ENCODE data around the gene MUCL3. TPM values are rescaled to one million over a fixed set of nuclear protein-coding genes. Genes with fewer than 3 reads are reported as not detected.
A peak's percentile ranks its signal among the peaks of the same experiment; 100 is the strongest.
"Not testable (repeated sequence)": the region's sequence is repeated elsewhere in the genome, so short reads cannot be mapped to it uniquely, and the experiment has no call there.

MUCL3 gene
- total RNA-seq, 2 experiments from 2014 or later = not detected

DNA sequence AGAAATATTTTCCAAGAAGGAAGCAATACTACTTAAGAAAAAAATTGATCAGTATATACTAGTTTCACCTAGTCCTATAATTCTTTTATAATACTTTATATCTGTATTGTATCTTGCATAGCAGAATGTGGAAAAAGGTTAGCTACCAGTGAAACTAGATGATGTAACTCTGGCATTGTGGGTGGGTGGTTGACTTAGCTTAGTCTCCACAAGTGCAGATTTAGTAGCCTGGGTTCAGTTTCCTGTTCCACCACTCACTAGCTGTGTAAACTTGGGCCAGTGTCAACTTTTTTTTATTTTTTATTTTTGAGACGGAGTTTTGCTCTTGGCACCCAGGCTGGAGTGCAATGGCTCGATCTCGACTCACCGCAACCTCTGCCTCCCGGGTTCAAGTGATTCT is 44.7 kb downstream of the MUCL3 start:
- H3K36me3 Mint-ChIP-seq (ENCODE audit: low read depth) = no peaks in the 10 kb centered on the region
- no peak overlapping the region for H3K4me3 Mint-ChIP-seq
- H3K27ac Mint-ChIP-seq = no peak overlapping the region
- POLR2A ChIA-PET = no interaction called here
- CTCF ChIA-PET = interaction anchor here (0.9 to 1.1 kb wide), 2 partner anchors 94 to 414 kb away, joined by 3 to 6 read pairs; no protein-coding TSS in a partner anchor
- intact Hi-C loops (cut with DNase I, micrococcal nuclease) = loop anchor here in 1 of 2 experiments (2.0 kb wide), 1 partner anchor 19 kb away; no protein-coding TSS in a partner anchor
- H3K27me3 Mint-ChIP-seq = peaks cover 22% of the 10 kb centered on the region
- H3K9me3 Mint-ChIP-seq (ENCODE audit: low read depth) = no peaks in the 10 kb centered on the region
- ATAC-seq (peak; percentile 87), DNase-seq (peak; percentile 40)
- H3K4me1 Mint-ChIP-seq = peaks cover 12% of the 10 kb centered on the region

DNA sequence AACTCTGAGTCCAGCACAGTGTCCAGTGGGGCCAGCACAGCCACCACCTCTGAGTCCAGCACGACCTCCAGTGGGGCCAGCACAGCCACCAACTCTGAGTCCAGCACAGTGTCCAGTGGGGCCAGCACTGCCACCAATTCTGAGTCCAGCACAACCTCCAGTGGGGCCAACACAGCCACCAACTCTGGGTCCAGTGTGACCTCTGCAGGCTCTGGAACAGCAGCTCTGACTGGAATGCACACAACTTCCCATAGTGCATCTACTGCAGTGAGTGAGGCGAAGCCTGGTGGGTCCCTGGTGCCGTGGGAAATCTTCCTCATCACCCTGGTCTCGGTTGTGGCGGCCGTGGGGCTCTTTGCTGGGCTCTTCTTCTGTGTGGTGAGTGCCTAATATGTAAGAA is 46.5 kb downstream of the MUCL3 start:
- Mint-ChIP-seq H3K36me3 (ENCODE audit: low read depth) (no peaks in the 10 kb centered on the region), H3K27me3 (peaks cover 14% of the 10 kb centered on the region), H3K9me3 (ENCODE audit: low read depth) (no peaks in the 10 kb centered on the region), H3K27ac (peak overlapping the region; percentile 16), H3K4me1 (peaks cover 15% of the 10 kb centered on the region), H3K4me3 (no peak overlapping the region)
- CTCF ChIA-PET = no interaction called here
- POLR2A ChIA-PET = no interaction called here
- no peak for ATAC-seq
- DNase-seq = no peak
- intact Hi-C loops (cut with DNase I, micrococcal nuclease) = no loop called here

DNA sequence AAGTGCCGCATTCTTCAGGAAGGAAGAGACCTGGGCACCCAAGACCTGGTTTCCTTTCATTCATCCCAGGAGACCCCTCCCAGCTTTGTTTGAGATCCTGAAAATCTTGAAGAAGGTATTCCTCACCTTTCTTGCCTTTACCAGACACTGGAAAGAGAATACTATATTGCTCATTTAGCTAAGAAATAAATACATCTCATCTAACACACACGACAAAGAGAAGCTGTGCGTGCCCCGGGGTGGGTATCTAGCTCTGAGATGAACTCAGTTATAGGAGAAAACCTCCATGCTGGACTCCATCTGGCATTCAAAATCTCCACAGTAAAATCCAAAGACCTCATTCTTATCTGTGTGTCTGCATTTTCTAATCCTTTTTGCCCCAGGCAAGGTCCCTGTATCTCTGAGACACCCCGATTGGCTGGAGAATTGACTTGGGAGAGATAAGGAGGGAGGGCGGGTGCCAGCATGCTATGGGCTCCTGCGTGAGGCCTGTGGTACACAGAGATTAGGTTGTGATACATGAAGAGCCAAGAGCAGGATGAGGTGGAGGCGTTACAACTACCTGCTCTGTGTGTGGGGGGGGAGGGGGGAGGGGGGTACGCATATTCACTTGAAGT is 47.5 kb downstream of the MUCL3 start:
- H3K4me3 Mint-ChIP-seq = no peak overlapping the region
- CTCF ChIA-PET = interaction anchor here (1.2 to 1.7 kb wide), 3 partner anchors 11 to 99 kb away, joined by 3 to 4 read pairs (median 4); no protein-coding TSS in a partner anchor
- no peaks in the 10 kb centered on the region for H3K36me3 Mint-ChIP-seq (ENCODE audit: low read depth)

DNA sequence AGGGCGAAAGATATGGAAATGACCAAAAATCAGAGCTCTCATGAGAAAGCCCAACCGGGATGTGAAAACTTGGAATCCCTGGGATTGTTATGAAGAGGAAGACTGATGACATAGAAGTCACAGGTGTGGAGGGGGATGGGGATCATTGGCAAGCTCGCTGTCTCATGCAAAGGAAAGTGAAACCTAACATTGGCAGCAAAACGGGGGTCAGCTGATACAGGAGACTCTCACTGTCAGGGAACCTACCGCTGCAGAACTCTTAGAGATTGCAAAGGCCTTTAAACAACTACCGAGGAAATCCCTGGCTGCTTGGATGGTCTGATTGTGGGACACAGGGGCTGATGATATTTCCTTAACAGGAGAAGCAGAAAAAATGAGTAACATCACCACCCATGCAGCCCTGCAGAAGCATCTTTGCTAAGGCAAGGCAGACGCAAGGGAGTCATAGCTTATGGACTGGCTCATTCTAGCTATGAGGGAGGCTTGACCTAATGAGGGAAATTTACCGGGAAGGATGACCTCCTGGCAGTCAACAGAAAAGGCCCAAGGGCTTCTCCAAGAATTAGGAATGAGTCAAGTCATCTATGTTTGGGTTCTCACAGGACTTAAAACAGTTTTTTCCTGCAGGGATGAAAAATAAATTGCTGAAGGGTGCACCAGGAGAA is 49.8 kb downstream of the MUCL3 start:
- Mint-ChIP-seq H3K4me3 (no peak overlapping the region), H3K9me3 (ENCODE audit: low read depth) (no peaks in the 10 kb centered on the region), H3K36me3 (ENCODE audit: low read depth) (no peaks in the 10 kb centered on the region), H3K27me3 (peaks cover 2% of the 10 kb centered on the region), H3K4me1 (peaks cover 11% of the 10 kb centered on the region), H3K27ac (no peak overlapping the region)
- peak; percentile 68 for ATAC-seq
- peak; percentile 42 for DNase-seq
- intact Hi-C loops (cut with DNase I, micrococcal nuclease) = no loop called here
- ChIA-PET POLR2A (no interaction called here), CTCF (no interaction called here)

More for the DNA sequence above, 47.5 kb downstream of the MUCL3 start:
- intact Hi-C loops (cut with DNase I, micrococcal nuclease) = no loop called here
- Mint-ChIP-seq H3K27ac (no peak overlapping the region), H3K9me3 (ENCODE audit: low read depth) (no peaks in the 10 kb centered on the region), H3K4me1 (peaks cover 15% of the 10 kb centered on the region), H3K27me3 (peaks cover 4% of the 10 kb centered on the region)
- POLR2A ChIA-PET = no interaction called here
- no peak for ATAC-seq
- DNase-seq = no peak

DNA sequence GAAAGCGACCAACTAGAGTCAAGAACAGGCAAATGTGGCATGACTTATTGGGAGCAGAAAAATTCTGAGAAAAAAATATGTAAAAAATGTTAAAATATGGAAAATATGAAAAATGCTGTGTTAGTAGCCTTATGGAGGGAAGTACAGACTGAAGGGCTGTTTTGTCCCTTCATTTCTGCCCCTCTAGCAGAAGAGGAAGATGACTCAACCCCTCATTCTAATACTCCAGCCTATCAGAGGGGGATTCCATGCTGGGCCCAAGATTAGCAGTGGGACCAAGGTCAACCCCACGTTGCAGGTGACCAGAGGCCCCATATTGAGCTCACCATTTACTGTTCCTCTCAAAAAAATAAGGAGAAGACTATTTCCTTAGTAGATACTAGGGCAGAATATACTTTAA is 51.1 kb downstream of the MUCL3 start:
- Mint-ChIP-seq H3K36me3 (ENCODE audit: low read depth) (no peaks in the 10 kb centered on the region), H3K27me3 (peaks cover 2% of the 10 kb centered on the region), H3K9me3 (ENCODE audit: low read depth) (no peaks in the 10 kb centered on the region), H3K27ac (no peak overlapping the region), H3K4me3 (no peak overlapping the region), H3K4me1 (peaks cover 11% of the 10 kb centered on the region)
- DNase-seq (no peak), ATAC-seq (no peak)
- CTCF ChIA-PET = no interaction called here
- intact Hi-C loops (cut with DNase I, micrococcal nuclease) = no loop called here
- POLR2A ChIA-PET = interaction anchor here (0.7 kb wide), 1 partner anchor 252 kb away, joined by 6 read pairs; no protein-coding TSS in a partner anchor

DNA sequence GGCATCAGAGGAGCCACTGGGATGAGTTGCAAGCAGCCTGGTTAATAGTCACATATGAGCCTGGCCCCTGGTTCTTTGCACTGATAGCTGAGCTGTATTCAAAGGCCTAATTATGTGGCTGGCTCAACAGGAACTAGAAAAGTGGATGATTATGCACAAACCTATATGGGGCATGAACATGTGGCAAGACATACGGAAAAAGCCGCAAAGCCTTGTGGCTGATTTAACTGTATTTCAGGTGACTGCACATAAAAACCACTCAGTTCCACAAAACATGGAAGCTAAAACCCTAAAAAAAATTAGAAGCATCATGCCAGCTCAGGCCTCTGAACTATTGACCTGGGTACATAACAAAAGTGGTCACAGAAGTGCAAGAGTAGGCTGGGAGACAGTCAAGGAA is 56.5 kb downstream of the MUCL3 start:
- Mint-ChIP-seq H3K4me1 (no peaks in the 10 kb centered on the region), H3K9me3 (ENCODE audit: low read depth) (no peaks in the 10 kb centered on the region), H3K4me3 (no peak overlapping the region), H3K27me3 (no peaks in the 10 kb centered on the region), H3K27ac (no peak overlapping the region), H3K36me3 (ENCODE audit: low read depth) (no peaks in the 10 kb centered on the region)
- DNase-seq (no peak), ATAC-seq (no peak)
- POLR2A ChIA-PET = no interaction called here
- intact Hi-C loops (cut with DNase I, micrococcal nuclease) = no loop called here
- CTCF ChIA-PET = no interaction called here

DNA sequence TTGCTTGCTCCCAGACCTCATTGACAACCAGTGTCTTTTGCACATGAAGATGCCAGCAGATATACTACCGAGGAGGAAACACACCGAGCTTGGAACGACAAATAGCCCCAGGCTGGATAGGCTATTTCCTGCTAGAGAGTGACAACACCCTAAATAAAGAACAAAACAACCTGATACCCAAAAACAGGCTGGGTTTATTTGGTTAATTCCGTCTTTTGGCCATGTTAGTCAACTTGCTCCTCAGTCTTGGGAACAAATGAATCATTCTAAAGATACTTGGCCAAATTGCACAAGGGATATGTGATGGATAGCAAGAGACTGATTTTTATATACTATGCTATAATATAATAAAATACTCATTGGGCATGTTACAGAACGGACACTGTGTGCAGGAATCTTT is 58.0 kb downstream of the MUCL3 start:
- CTCF ChIA-PET = no interaction called here

DNA sequence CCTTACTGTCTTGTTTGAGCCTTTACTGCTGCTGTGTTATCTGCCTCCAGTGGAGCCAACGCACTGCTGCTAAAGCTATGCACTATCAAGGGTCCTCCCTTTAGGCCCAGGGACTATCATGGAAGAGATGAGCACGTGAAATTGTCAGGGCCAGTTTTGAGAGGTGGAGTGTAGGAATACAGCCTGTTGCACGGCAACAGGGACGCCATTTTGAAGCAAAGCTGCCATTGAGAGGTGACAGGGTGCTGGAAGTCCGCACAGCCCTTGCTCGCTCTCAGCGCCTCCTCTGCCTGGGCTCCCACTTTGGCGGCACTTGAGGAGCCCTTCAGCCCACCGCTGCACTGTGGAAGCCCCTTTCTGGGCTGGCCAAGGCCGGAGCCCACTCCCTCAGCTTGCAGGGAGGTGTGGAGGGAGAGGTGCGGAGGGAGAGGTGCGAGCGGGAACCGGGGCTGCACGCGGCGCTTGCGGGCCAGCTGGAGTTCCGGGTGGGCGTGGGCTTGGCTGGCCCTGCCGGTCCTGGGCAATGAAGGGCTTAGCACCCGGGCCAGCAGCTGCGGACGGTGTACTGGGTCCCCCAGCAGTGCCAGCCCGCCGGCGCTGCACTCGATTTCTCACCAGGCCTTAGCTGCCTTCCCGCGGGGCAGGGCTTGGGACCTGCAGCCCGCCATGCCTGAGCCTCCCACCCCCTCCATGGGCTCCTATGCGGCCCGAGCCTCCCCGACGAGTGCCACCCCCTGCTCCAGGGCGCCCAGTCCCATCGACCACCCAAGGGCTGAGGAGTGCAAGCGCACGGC is 59.5 kb downstream of the MUCL3 start:
- H3K27ac Mint-ChIP-seq; POLR2A ChIA-PET; DNase-seq; H3K4me1 Mint-ChIP-seq; H3K27me3 Mint-ChIP-seq; H3K36me3 Mint-ChIP-seq (ENCODE audit: low read depth); ATAC-seq; H3K9me3 Mint-ChIP-seq (ENCODE audit: low read depth); H3K4me3 Mint-ChIP-seq: not testable (repeated sequence)
- CTCF ChIA-PET = interaction anchor here (1.2 kb wide), 1 partner anchor 385 kb away, joined by 4 read pairs; no protein-coding TSS in a partner anchor
- intact Hi-C loops (cut with DNase I, micrococcal nuclease) = loop anchor here in 1 of 2 experiments (5.0 kb wide), 1 partner anchor 67 kb away; no protein-coding TSS in a partner anchor

More for the DNA sequence above, 58.0 kb downstream of the MUCL3 start:
- POLR2A ChIA-PET = no interaction called here
- no peaks in the 10 kb centered on the region for H3K4me1 Mint-ChIP-seq
- no peak for DNase-seq
- no peak overlapping the region for H3K4me3 Mint-ChIP-seq
- no peak for ATAC-seq
- no peak overlapping the region for H3K27ac Mint-ChIP-seq
- H3K36me3 Mint-ChIP-seq (ENCODE audit: low read depth) = no peaks in the 10 kb centered on the region
- H3K9me3 Mint-ChIP-seq (ENCODE audit: low read depth) = no peaks in the 10 kb centered on the region
- intact Hi-C loops (cut with DNase I, micrococcal nuclease) = loop anchor here in 1 of 2 experiments (2.0 kb wide), 1 partner anchor 34 kb away; no protein-coding TSS in a partner anchor
- no peaks in the 10 kb centered on the region for H3K27me3 Mint-ChIP-seq

DNA sequence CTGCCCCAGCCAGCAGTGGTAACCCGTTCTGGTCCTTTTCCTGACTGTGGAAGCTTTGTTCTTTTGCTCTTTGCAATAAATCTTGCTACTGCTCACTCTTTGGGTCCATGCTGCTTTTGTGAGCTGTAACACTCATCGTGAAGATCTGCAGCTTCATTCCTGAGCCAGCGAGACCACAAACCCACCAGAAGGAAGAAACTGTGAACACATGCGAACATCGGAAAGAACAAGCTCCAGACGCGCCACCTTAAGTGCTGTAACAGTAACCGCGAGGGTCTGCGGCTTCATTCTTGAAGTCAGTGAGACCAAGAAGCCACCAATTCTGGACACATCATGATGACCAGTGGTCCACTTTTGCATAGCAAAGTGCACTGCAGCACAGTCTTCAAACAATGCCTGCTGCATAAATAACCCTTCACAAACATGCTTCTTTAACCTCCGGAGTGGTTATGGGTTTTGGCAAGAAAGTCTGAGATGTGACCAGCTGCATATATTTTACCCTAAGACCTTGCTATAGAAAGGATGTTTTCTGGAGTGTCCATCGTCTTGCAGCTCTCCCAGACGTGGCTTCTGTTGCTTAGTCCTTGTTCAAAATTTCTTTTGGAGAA is 60.6 kb downstream of the MUCL3 start:
- ChIA-PET CTCF (interaction anchor here (0.5 to 1.0 kb wide), 3 partner anchors 10 to 122 kb away, joined by 3 to 4 read pairs (median 3); no protein-coding TSS in a partner anchor), POLR2A (no interaction called here)
- intact Hi-C loops (cut with DNase I, micrococcal nuclease) = loop anchor here in 1 of 2 experiments (5.0 kb wide), 1 partner anchor 66 kb away; no protein-coding TSS in a partner anchor
- ATAC-seq (no peak), DNase-seq (no peak)
- H3K36me3 Mint-ChIP-seq (ENCODE audit: low read depth) = no peaks in the 10 kb centered on the region
- H3K9me3 Mint-ChIP-seq (ENCODE audit: low read depth) = no peaks in the 10 kb centered on the region
- H3K4me3 Mint-ChIP-seq = no peak overlapping the region
- H3K4me1 Mint-ChIP-seq = peaks cover 3% of the 10 kb centered on the region
- peaks cover 3% of the 10 kb centered on the region for H3K27me3 Mint-ChIP-seq
- H3K27ac Mint-ChIP-seq = no peak overlapping the region

DNA sequence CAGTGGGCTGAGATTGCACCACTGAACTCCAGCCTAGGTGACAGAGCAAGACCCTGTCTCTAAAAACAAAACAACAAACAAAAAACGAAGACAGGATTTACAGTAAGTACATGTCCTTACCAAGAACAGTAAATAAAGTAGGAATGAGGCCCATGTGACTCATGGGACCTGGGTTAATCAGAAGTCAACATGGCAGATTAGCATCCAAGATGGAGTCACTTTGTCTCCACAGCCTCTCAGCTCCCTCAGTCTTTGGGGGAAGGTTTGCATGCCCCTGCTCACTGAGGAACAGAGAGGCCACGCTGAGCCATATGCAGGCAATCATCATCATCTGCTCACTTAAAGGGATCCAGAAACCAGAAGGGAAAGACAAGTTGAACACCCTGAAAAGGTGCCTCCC is 61.7 kb downstream of the MUCL3 start:
- peaks cover 5% of the 10 kb centered on the region for H3K4me1 Mint-ChIP-seq
- no peak for ATAC-seq
- ChIA-PET CTCF (interaction anchor here (1.2 kb wide), 1 partner anchor 13 kb away, joined by 3 read pairs; no protein-coding TSS in a partner anchor), POLR2A (no interaction called here)
- no peak overlapping the region for H3K4me3 Mint-ChIP-seq
- no peak overlapping the region for H3K27ac Mint-ChIP-seq
- H3K9me3 Mint-ChIP-seq (ENCODE audit: low read depth) = no peaks in the 10 kb centered on the region
- DNase-seq = no peak
- intact Hi-C loops (cut with DNase I, micrococcal nuclease) = loop anchor here in 1 of 2 experiments (5.0 kb wide), 1 partner anchor 65 kb away; no protein-coding TSS in a partner anchor
- H3K36me3 Mint-ChIP-seq (ENCODE audit: low read depth) = no peaks in the 10 kb centered on the region
- H3K27me3 Mint-ChIP-seq = peaks cover 7% of the 10 kb centered on the region

Measured in activated CD4-positive, alpha-beta T cell treated with anti-CD3 and anti-CD28 coated beads for 36 hours (primary cell).